Activated naive CD4-positive, alpha-beta T cell treated with Interleukin-2 at 50 U/mL for 16 hours (primary cell): ENCODE results near the gene PIK3CA.

Experiments used
- DNase-seq: peaks from one replicate; pipeline ENCODE4 v3.0.0-alpha.2; 2020

PIK3CA gene

DNA sequence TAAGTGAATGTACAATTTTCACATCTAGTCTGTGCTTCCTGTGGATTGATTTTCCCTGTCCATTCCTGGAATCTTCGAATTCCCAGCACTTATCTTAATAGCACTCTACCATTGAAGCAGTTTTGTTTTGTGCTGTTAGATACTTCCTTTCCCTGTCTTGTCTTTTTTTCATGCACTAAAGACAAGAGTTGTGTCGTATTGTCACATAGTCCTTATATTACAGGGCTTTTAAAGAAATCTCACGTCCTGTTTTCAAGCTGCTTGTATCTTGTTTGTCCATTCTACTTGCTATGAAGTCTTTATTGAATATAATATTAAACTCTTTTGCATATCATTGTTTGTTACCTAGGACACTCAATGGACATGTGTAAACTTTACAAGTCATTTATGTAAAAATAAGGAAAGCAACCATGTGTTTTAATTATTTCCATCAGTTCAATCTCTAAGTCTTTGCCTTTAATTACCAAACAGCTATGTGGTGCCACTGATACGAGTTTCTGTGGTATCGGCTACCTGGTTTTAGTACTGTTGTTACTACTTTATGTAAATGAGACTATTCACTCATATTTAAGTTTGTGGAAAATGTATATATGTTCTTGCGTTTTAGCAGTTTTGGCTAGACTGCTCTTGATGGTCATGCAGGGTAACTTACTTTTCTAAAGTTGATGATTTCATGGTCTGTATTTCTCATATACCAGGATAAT lies 10.3 kb downstream of the PIK3CA start:
- no peak for DNase-seq

DNA sequence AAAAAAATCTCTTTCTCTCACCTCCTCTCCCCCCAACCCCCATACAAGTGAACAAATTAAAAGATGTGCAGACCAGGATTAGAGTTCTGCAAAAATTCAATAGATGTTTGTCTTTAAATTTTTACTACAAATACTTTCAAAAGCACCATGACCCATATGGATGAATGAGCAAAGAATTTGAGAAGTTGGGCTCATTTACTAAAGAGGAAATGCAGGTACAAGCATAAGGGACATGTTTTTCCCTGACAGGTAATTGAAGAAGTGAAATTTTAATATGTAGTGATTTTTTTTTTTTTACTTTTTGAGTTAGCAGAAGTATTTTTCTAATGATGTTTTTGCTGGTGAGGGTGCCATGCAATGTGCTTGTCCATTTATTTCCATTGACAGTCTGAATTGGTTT lies 15.3 kb downstream of the PIK3CA start:
- no peak for DNase-seq

DNA sequence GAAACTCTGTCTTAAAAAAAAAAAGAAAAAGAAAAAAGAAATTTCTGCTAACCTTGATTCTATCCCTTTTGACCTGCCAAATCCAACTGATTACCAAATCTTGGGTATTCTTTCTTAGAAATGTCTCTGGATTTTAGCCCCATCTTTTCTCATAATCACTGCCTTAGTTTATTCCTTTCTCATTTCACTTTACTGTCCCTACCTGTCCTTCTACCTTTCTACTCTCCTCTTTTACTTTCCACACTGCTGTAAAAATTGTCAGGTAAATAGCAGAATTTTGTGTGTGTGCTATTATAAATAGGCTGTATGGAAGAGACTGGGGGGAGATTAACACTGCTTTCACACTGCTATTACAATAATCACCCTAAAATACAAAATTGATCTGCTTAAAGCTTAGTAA lies 16.7 kb downstream of the PIK3CA start:
- DNase-seq: no peak

DNA sequence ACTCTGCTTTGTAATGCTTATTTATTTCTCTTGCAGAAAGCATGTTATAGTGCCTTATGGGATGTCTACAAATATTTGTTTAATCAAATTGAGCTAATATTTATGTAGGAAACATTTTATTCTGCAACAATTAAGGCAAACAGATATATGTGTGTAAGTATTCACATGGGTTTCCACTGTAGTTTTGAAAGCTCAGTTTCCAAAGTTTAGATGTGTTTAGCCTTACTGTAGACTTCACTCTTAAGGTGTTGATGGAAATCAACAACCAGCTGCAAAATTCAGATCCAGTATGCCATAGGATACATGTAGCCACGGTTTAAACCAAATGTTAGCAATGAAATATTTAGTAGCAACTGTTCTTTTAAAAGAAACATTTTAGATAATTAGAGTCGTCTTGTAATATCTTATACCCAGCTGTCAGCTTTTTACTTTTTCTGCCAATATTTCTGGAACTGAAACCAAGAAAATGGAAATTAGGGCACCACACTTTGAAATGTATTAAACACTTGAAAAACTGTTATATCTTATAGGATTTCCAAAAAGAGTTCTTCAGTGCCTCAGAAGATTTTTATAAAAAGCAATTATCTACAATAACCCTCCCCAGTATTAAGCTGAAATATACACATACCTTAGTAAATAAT lies 18.5 kb downstream of the PIK3CA start:
- DNase-seq: no peak

DNA sequence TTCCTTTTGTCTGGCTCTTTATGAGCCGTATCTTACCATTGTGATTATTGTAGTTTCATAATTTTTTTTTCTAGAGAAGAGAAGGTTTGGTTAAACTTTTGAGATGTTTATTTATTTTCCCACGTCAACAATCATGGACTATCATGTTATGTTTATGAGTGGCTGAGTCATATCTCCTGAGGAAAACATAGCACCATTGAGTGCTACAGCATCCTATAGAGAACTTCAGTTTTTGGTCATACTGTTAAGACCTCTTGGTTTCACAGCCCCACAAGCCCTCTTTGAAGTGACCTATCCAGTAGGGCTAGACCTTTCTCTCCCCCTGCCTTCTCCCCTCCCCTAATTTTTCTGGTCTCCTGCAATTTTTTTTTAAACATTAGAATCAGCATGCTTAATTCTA lies 20.8 kb downstream of the PIK3CA start:
- DNase-seq: no peak

DNA sequence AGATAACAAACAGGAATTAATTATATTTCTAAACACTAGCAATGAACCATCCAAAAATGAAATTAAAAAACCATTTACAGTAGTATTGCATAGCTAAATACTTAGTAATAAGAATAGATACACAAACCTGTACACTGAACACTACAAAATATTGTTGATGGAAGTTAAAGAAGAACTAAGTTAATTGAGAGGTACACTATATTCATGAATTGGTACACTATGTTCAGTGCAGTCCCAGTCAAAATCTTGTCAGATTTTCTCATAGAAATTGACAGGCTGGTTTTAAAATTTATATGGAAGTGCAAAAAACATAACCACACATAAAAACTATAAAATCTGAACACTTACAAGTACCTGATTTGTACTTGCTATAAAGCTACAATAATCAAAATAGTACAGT lies 24.4 kb downstream of the PIK3CA start:
- no peak for DNase-seq

DNA sequence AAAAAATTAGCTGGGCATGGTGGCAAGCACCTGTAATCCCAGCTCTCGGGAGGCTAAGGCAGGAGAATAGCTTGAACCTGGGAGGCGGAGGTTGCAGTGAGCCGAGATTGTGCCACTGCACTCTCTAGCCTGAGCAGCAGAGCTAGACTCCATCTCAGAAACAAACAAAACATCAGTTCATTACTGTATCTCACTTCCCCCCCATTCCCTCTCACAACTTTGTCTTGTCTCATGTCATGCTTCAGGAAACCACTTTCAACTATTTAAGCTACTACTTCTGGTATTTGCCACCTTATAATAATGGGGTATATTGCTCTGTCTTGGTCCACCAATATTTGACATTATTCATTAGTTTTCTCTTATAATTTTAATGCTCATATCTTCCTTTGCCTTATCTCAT lies 26.2 kb downstream of the PIK3CA start:
- DNase-seq: no peak

DNA sequence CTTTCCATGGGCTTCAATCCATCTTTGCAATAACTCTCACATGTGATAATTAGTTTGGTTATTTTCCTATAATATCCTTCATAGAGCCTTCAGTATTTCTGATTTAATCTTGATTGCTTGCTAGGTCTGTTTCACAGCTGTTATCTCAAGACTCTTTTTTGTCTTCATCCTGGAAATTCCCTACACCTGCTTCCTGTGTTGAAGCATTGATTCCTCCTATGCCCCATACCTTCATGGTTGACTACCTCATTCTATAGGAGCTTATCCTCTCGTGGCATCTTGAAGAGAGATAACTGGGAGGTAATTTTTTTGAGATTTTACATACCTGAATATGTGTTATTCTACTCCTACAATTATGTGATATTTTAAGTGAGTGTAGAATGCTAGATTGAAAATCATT lies 26.7 kb downstream of the PIK3CA start:
- DNase-seq: no peak

DNA sequence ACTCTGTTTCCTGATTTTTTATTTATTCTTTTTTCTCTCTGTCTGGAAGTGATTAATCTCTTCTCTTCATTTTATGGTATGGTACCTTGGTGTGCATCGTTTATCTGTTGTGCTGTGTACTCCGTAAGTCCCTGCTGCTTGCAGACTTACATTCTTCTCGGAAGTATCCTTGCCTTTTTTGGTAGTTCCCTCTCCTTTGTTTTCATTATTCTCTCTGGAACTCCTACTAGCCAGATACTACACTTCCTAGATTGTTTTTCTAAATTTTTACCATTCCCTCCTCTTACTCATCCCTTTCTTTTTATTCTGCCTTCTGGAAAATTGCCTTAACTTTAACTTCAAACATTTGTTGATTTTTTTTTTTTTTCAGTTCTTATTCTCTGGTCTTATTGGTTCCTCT lies 27.2 kb downstream of the PIK3CA start:
- no peak for DNase-seq

DNA sequence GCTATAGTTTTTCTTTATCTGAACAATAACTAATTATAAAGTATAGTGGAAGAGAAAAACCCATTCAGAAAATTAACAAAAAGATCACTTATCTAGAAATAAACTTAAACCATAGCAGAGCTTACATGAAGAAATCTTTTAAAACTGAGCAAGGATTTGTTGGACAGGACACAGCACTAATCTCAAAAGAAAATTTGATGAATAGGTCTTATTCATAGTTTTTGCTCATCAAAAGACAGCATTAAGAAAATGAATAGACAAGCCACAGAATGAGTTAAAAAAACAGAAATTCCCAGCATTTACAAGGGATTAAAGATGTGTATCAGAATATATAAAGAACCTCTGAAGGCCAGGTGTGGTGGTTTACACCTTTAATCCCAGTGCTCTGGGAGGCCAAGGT lies 29.5 kb downstream of the PIK3CA start:
- no peak for DNase-seq

DNA sequence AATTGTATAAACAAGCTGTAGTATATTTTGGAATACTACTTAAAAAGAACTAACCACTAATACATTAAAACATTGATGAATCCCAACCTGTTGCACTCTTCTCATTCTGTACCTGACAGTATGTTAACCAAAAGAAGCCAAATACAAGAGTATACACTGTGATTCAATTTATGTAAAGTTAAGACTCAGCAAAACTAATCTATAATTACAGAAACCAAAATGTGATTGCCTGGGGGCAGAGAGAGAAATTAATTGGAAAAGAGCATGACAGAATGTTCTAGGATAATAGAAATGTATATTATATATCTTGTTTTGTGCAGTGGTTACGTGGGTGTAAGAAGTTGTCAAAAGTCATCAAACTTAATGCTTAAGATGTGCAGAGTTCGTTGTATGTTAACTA lies 31.1 kb downstream of the PIK3CA start:
- DNase-seq: no peak

DNA sequence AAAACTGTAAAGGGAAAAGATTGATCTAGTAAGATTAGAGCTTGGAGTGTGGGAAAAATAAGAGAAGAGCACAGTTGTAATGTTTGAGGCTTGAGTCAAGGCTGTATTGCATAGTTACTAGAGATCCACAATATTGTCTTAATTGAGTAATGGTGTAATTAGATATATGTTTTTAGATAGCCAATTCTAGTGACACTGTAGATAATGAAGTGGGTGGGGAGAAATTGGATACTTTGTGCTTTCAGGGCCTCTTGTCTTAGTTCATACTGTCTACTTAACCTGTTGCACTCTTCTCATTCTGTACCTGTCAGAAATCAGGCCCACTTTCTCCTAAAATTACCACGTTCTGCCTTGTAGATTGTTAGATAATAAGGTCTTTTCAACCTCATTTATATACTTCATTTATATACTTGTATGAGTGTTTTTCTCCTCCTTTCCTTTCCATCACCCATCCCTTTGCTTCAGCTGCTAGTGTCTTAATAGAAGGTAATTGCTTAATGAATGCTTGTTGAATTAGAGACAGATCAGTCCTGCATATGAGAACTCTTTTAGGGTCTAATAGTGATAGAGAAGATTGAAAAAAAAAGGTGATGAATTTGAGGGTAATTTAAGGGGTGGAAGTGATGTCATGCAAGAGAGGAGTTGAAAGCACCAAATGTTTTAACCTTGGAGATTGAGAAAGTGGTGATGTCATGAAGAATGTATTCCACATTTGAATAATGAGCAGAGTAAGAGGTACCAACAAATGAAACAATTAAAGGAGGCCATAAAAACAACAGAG lies 32.0 kb downstream of the PIK3CA start:
- no peak for DNase-seq

DNA sequence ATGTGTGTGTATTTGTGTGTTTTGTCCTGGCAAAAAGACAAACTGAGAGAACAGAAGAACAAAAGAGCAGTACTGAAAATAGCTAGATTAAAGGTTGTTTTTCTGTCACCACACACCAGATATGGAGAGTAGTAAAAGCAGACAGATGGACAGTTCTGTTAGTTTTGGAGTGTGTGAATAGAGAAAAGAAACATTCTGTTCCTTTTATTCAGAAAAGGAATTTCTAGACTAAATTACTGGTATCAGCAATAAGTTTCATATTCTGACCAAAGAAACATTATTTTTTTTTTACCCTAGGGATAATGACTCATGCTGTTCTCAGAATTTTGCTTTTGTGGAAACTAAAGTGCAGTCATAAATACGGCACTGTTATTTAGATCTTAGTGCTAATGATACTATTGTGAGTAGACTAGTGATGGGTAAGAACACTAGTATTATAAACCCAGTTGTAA lies 32.9 kb downstream of the PIK3CA start:
- no peak for DNase-seq

DNA sequence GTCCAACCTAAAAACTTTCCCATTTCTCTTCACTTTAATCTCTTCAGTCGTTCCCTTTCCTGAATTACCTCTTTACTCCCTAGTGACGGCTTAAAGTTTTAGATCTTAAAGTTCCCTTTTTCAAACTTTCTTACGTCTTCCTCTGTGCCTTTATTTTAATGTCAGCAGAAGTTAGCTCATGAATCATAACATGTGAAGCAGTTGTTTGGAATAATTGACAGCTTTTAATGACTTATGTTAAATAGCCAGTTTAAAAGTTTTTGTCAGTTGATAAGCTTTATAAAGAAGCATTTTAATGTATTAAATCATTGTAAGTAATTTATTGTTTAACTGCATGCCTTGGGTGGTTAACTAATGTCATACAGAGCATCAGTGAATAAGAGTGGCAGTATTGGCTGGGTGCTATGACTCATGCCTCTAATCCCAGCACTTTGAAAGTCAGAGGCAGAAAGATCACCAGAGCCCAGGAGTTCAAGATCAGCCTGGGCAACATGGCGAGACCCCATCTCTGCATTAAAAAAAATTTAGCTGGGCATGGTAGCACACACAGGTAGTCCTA lies 33.9 kb downstream of the PIK3CA start:
- DNase-seq: no peak

DNA sequence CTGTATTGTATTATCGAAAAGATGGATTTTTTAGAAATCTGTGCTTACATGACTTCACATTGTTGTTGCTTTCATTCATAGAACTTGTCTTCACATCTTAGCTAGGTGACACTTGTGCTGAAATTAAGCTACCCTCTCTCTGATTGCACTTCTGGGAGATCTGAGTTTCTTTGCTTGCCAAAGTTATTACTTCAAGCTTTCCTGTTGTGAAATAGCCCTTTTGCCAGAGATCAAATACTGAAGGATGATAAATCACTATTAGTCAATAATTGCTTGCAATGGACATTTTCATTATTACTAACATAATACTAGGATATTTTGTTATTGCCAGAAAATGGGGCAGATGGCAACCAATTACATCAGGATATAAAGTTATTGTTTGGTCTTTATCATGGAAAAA lies 34.7 kb downstream of the PIK3CA start:
- no peak for DNase-seq

DNA sequence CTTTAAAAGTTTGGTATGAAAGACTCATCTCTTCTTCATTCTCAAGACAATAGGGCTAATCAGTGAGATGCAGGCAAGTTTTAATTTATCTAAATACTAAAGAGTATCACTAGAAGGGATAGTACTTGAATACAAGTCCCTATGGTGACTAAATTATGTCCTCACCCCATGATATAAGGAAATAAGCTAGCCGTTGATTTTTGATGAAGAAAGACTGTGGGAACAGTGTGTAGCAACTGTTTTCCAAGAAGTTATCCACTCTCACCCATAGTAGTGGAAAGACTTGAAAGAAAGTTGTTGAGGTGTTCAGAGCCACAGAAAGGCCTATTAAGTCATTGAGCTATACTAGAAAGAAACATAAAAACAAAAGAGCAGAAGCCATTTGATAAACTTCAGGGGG lies 36.7 kb downstream of the PIK3CA start:
- DNase-seq: no peak

DNA sequence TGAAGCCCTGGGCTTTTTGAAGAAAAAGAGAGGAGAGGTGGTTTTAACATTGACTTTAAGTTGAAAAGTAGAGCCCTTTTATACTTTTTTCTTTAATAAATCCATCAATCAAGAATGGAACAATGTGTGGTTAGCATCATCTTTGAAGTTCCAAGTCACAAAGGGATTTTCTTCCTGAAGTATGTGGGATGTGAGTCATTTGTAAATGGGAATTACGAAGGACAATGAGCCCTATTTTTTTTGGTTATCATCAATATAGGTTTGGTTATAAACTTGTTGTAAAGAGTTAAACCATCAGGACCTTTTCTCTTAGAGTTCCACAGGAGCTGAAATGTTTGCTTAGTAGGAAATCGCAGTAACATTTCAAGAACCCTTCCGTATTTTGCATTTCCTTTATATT lies 38.3 kb downstream of the PIK3CA start:
- DNase-seq: no peak

DNA sequence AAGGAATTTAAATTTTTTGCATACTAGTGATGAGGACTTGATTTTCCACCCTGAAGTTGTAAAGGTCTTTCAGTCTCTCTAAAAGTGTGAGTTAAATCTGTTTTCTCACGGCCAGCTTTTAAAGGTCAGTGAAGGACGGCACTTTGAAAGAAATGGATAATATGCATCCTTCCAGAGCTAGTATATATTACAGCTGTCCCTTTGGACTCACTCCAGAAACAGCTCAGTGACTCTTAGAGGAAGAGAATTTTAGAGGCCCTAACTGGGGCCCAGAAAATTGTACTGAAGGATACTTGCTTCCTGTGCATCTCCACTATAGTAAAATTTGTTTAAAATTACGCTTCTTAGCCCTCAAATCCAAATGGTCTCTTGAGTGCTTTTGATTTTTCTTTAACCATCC lies 41.6 kb downstream of the PIK3CA start:
- DNase-seq: no peak

DNA sequence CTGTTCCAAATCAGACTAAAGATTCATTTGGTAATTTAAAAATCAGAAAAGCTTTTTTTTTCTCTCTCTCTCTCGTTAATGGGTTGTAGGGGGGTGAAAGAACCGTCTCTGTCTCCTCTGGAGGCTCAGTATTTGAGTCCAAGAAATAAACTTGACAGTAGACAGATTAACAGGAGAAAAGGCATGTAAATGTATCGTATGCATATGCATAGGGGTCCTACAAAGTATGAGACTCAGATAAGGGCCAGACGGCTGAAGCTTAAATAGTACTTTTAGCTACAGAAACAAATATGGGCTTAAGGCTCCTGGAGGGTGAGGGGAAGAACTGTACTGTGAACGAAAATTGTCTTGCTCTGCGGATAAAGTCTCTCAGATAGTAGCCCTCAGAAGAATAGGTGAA lies 42.4 kb downstream of the PIK3CA start:
- no peak for DNase-seq

DNA sequence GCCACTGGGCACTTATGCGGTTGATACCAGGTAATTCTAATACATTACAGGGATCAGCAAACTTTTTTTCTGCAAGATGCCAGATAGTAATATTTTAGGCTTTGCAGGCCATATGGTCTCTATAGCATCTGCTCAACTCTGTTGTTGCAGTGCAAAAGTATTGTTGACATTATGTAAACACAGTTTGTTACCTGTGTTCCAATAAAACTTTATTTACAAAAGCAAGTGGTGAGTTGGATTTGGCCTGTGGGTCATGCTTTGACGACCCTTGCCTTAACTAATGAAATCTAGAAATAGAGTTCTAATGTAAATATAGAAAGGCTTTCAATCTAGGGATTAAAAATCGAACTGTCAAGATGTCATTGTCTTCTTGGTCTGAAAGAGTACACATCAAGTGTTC lies 44.4 kb downstream of the PIK3CA start:
- DNase-seq: no peak

DNA sequence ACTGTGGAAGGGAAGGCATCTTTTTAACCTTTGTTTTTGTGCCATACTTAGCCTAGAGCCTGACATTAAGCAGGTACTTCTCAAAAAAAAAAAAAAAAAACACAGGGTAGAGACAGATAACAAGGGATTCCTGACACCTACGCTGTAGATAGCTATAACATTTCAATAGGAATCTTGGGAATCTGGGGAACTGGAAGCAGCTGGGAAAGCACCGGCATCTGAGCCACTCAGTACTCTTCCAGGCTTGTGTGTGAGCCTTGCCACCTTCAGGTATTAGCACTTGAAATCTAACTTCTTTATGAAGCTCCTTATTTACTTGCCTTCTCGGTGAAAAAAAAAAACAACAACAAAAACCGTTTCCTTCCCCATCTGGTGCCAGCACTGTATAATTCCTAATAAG lies 46.8 kb downstream of the PIK3CA start:
- DNase-seq: no peak

DNA sequence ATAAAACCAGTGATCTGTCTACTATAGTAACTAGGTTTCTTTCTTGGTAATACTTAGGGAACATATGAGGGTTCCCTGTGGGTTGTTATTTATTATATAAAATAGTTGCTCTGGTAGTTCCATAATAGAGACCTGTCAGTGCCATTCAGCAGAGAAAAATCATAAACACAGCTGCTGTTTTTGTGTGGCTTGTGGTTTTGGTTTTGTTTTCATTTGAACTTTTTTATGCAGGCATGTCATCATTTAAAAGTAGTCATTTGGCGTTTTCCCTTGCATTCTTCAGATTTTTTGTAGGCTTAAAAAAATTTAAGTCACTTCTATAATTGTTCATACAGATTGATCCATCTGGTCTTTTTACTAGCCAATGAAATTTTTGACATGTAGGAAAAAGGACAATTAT lies 47.9 kb downstream of the PIK3CA start:
- DNase-seq: no peak

DNA sequence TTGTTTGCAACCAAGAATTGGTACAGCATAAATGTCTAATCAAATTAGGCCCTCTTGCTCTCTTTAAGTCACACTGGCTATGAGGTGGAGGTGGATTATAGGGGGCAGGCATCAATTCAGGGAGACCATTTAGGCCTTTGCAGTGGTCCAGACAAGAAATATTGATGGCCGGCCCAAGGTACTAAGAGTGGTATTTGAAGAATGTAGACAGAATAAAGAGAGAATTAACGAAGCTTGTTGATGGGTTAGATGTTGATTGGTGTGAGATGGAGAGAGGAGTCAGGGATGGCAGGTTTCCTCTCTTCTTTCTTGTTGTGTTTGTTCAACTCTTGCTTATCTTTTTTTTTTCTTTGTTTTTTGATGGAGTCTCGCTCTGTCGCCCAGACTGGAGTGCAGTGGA lies 48.5 kb downstream of the PIK3CA start:
- DNase-seq: no peak

DNA sequence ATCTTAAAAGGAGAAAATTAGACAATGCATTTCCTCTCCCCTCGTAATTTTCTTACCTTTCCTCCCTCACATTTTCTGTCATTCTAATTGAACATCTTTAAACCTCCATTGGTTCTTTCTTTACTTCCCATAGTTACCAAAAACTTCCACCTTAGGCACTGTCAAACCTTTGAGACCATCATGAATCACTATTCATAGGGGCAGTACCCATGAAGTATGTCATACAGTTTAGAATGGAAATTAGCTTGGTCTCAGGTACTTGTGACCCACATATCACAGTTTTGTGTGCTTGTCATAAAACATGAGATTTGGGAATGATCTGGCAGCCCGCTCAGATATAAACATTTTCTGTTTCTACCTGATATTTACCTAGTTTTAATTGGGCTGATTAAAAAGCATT lies 52.6 kb downstream of the PIK3CA start:
- DNase-seq: no peak
